SHP77 treated with DMSO at 0.1 percent for 48 hours (cell line): Measurements from ENCODE around the gene WAPL.

Experiments used
- DNase-seq: peaks from one replicate; lab custom pipeline; 2025; lab: John Stamatoyannopoulos, UW

WAPL gene

DNA sequence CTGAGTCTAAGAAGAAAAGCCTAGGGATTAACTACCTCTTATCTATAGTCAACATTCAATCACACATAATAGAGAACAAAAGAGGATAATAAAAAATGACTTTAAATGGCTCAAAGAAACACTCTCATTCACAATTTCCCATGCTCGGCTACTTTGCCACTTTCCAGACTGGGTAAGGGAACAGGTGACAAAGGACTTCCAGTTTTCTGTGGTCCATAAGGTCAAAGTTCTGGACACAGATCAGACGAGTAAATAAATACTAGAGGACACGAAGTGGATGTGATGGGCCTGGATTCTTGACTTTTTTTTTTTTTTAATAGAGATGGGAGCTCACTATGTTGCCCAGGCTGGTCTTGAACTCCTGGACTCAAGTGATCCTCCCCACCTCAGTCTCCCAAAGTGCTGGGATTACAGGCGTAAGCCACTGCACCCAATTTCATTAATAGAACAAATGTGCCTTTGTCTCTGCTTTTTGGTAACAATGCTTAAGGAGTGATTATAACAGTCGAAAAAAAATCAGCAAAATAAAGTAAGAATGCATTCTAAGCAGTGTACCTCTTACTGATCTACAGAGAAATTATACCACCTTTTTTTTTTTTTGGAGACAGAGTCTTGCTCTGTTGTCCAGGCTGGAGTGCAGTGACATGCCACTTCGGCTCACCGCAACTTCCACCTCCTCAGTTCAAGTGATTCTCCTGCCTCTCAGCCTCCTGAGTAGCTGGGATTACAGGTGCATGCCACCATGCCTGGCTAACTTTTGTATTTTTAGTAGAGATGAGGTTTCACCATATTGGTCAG lies 70.6 kb downstream of the WAPL start:
- no peak for DNase-seq

DNA sequence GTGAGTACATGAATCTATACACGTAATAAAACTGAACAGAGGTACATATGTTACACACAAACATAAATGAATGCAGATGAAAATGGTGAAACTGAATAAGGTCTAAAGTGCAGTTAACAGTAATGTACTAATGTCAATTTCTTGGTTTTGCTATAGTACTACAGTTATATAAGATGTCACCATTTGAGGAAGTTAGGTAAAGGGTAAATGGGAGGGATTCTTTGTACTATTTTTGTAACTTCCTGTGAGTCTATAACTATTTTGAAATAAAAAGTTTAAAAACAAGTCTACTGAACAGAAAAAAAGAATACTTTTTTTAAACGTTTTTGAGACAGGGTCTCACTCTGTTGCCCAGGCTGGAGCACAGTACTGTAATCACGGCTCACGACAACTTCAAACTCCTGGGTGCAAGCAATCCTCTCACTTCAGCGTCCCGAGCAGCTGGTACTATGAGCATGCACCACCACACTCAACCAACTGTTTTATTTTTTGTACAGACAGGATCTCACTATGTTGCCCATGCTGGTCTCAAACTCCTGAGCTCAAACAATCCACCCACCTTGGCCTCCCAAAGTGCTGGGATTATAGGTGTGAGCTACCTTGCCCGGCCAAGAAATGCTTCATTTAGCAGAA lies 71.5 kb downstream of the WAPL start:
- DNase-seq, result no peak

DNA sequence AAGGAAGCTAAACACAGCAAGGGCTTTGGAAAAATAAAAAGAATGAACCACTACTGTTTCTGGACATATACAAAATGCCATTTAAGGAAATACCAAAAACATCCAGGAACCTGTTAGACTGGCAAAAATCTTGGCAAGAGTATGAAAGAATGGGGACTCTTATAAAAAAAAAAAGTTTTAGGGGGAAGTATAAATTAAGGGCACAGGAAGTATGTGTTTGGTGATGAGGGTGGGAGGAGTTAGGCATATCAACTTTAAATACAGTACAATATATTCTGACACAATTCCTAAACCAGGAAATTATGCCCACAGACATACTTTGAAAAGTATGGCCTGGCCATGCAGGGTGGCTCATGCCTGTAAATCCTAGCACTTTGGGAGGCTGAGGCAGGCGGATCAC lies 74.2 kb downstream of the WAPL start:
- DNase-seq, result no peak

DNA sequence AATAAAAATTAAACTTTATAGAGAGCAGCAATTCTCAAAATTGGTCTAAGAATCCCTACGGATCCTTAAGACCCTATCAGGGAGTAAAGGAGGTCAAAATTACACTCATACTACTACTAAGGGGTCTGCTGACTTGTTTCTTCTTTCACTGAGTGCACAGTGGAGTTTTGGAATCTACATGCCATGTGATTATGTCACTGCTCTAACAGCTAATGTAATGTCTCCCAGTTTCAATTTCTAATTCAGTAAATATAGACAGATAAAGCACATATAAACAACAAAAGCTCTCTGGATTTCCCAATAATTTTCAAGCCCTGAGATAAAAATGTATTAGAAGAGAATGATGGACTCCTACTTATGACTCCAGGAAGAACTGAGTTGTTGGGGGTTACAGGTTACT lies 74.6 kb downstream of the WAPL start:
- no peak for DNase-seq

DNA sequence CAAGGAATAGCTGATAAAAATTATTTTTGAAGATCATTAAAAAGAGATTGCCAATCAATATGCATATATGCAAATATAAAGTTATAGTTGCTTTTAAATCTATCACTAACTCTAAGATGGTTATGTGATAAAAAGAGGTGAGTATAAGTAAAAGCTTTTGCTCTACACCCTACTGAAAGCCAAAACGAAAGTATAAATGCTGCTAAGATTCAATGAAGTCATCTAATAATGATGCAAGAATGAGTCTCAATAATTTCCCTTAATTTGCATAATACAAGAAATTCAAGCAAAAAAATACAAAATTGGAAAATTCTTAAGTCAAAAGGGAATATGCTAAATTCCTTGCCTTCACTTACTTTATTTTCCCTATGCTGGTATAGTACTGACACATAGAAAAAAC lies 75.2 kb downstream of the WAPL start:
- no peak for DNase-seq

DNA sequence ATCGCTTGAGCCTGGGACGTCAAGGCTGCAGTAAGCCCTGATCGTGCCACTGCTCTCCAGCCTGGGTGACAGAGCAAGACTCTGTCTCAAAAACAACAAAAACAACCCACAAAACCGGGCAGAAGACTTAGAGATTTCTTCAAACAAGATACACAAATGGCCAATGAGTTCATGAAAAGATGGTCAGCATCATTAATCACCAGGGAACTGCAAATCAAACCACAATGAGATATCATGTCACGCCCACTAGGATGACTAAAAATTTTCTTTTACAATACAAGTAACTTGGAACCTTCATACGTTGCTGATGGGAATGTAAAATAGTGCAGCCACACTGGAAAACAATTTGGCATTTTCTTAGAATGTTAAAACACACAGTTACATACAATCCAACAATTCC lies 77.7 kb downstream of the WAPL start:
- no peak for DNase-seq

DNA sequence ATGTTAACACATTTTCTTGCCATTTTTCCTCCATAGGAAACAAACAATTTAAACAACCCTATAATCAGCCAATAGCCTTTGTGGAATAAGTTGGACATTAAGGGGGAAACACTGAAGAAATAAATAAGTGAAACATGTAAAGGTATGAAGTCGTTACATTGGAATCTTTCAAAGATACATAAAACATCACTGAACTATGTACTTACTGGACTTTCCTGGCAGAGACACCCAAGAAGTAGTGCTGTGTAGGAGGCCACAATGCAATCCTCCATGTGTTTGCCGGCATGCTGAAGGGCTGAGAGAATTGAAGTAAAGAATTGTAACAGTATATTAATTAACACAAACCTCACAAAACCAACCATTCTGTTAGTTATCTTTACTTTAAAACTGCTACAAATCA lies 78.5 kb downstream of the WAPL start:
- no peak for DNase-seq

DNA sequence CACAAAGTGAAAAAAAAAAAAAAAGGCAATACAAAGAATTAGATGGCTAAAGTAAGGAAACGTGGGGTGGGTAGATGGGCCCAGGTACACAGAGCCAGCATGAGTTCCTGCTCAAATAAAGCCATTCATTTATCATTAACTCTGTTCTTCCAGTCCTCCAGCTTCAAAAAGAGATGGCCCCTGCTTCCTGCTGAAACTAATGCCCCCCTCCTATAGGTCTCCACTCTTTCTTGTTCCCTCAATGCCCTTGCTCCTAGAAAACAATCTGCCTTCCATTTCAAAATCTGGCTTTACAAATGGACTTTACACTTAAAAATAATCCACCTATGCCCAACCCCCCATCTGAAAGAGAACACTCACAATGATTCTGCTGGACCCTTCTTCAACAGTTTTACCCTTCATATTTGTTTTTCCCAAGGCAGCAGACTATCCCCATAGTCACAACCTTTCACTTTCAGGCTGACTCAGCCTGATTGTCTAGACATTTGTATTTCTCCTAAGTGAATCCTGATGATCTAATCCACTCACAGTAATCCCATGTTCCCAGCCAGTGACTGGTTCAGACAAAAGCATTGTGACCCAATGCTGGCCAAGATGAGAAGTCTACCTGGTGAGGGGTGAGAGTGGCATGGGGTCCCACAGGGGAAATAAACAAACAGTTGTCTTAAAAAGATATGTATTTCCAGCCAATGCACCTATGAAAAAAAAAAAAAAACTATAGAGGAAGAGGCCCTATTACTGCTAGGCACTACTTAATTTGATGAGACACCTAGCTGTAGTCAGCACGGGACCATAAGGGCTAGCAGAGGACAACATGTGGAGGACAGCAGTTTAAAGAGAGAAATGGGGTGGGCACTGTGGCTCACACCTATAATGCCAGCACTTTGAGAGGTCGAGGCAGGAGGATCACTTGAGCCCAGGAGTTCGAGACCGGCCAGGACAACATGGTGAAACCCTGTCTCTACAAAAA lies 80.4 kb downstream of the WAPL start:
- DNase-seq, result no peak

DNA sequence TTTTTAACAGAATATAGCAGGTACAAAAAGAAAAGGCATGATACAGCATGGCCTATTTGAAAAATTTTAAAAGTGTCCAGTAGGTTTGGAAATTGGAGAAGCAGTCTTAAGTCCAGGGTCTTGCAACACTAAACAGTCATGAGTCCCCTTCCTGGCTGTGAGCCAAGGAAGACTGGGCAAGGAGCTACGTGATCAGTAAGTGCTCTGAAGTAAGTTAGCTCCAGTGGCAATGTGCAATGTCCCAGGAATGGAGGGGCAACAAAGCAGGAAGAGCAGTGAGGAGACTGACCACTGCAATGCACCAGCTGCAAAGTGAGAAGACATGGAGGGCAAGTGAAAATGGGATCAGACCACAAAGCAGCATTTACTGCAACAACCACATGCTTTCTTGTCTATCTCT lies 82.0 kb downstream of the WAPL start:
- no peak for DNase-seq

DNA sequence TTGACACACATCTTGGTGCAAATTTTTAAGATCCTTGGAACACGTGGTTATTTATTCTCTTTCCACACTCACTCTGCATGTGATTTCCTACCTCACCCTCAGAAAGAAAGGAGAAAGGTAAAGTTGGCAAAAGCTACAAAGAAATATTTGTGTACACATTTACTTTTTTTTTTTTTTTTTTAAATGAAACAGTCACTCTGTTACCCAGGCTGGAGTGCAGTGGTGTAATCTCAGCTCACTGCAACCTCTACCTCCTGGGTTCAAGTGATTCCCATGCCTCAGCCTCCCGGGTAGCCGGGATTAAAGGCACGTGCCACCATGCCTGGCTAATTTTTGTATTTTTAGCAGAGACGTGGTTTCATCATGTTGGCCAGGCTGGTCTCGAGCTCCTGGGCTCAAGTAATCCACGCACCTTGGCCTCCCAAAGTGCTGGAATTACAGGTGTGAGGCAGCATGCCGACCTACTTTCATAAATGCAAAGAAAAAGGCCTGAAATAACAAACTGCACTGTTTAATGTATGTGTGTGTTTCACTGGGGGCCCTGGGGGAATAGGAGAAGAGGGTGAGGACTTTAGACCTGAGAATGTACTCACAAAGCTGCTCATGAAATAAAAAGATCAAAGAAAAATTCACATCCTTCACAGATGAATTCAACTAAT lies 83.4 kb downstream of the WAPL start:
- no peak for DNase-seq

DNA sequence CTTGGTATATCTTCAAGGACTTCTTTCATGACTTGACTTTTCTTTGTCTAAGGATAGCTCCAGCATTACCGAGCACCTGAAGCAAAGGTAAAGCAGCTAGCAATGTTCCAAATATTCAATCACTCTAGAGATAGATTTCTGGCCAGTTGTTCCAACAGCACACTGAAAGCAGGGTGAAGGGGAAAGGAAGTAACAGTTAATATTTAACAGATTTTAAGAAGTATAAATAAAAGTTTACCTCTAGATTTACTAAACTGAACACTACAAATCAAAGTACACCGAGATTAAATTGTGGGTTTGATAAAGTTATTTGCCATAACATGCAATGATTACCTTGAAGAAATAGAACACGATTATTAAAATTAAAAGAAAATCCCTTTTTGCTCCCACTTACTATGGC lies 84.1 kb downstream of the WAPL start:
- DNase-seq, result no peak

DNA sequence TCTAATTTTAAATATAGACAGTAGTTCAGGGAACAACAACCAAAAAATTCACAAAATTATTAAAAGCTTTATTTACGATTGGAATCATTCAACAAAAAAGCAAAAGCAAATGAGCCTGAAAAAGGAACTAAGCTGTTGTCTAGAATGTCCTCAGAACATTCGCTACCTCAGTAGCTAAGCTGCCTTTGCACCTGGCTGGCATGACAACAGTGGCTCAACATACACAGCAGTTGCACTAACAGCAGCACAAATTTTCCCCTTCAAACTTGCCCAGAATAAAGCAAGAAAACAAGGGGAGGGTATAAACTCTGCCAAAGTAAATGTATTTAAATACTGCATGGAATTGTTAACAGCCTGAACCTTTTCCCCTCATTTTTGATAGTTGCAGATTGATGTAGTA lies 84.6 kb downstream of the WAPL start:
- DNase-seq, result no peak

DNA sequence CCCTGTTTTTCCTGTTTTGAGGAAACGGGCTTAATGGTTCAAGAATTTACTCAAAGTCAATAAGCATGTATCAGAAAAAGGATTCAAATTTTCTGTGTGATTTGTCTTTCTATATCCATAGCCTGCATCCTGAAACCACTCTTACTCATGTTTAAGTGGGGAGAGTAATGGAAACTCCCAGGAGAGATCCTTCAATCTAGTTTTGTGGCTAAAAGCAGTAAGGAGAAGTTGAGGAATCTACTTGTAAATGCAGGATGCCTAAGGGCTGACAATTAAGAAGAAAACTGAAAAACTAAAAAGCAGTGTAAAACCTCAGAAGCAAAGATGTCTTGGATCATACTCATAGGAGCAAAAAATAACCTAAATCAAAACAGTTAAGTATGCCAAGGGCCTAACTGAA lies 86.9 kb downstream of the WAPL start:
- DNase-seq, result no peak

DNA sequence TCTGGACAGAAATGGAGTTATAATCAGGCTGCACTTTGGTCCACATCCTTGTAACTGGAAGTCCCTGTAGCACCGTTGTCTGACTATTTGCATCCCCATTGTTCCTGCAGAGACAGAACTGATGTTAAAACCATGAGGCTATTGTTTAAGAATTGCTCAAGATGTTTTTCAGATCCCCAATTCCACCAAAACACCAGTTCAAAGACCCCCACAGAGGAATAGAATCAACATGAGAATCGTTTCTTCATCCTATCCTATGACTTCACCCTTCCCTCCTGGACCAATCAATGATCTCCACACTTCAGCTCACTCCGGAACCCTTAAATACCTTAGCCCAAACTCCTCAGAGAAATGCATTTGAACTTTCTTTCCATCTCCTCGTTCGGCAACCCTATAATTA lies 97.9 kb downstream of the WAPL start:
- DNase-seq, result no peak

DNA sequence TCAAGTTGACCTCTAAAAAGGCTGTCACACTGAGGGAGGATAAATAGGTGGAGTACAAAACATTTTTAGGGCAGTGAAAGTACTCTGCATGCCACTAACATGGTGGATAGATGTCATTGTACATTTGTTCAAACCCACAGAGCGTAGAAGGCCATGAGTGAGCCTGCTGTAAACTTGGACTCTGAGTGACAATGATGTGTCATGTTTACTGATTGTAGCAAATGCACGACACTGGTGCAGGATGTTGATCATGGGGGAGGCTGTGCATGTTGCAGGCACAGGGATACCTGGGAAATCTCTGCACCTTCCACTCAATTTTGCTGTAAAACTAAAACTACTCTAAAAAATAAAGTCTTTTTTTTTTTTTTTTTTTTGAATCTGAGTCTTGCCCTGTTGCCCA lies 102.5 kb downstream of the WAPL start:
- DNase-seq, result no peak

DNA sequence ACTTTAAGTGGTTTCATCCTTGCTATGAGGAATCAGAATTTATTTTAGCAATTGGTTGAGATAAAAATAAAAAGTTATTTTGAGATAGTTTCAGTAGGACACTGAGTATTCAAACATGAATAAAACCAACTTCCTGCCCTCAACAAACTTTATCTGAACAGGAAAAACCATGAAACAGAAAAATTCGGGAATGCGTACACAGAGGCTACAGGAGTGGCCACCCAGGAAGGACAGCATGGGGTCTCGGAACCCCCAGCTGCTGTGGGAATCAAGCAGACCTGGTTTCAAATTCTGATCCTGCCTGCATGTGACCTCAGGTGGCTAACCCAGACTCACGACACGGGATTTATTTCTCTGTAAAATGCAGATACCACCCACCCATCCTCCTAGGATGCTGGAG lies 106.0 kb downstream of the WAPL start:
- DNase-seq, result no peak

DNA sequence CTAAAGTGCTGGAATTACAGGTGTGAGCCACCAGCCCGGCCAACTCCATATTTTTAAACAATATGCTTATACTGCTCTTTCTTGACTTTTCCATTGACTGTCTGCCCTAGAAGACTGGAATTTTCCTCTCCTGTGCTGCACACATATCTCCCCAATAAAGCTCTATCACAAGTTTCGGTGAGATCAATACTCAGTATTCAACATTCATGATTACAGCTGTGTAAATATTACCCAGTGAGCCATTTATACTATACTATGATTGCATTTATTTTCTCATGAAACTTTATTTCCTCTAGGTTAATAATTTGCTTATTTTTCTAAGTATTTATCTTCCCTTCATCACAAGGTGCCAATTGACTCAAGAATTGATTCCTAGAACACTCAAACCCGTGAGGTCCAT lies 106.5 kb downstream of the WAPL start:
- DNase-seq, result no peak

DNA sequence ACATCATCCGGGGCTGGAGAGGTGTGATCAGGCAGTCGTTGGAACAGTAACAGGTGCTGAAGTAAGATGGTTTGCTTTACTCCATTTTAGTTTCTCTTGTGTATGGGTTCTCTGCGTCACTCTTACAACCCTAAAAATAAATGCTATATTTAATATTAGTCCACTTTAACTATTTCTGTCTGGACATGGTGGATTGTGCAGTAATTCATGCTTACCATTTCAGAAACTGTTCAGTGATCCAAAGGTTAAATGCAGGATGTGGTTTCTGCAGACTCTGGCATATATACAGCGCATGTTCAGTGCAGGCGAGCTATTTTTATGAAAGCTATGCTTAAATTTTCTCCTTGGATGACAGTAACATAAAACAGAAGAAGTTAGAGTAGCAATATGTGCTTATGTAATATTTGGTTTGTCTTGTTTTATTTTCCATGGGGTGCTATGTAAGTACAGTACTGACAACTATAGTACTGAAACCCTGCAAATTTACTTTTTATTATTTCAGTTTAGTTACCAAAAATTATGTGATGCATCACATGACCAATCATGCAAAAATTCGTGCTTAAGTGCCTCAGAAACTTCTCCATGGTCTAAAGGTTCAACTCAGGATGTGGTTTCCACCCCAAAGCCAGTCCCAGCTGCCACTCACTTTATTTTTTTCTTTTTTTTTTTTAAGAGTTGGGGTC lies 108.4 kb downstream of the WAPL start:
- DNase-seq, result no peak

DNA sequence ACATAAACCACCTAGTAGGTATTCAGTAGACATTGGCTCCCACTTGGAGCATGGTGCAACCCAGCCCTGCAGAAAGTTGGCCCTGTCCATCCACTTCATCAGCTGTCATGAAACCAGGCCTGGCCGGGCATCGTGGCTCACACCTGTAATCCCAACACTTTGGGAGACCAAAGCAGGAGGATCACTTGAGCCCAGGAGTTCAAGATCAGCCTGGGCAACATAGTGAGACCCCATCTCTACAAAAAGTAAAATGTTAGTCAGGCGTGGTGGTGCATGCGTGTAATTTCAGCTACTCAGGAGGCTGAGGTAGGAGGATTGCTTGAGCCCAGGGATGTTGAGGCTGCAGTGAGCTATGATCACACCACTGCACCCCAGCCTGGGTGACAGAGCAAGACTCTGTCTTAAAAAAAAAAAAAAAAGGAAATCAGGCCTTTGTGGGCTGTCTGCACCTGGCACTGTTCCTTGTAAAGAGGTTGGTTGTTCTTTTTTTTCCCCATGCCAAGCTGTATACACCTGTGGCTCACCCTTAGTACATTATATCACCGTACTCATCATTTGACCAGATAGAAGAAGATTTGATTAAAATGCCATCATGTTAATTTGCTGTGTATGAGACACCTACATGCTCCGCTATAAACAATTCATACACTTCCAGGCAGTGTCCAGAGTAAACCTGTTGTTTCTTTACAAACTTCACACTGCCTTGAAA lies 109.6 kb downstream of the WAPL start:
- no peak for DNase-seq

DNA sequence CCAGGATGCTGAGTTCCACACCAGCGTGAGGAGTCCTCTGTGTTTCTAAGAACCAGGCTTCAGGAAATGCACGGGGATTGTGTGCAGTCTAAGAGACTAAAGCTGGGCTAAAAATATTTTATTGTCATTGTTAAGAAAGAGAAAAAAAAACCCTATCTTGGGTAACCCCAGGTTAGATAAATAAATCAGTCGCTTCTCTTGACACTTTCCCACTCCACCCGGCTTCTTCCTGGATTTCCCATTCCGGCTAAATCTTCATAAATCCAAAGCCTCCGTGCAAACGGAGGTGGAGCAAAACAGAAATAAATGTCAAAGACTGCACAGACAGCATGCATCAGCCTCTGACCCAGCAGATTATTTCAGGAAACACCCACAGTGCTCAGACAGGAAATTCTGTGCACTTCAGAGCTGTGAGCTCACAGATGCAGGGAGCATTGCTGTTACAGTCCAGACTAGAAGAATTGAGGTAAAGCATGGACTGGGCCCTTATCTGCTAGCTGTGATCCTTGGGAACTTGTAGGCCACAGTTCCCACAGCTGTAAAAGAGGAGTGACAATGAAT lies 110.2 kb downstream of the WAPL start:
- no peak for DNase-seq
